Measurements from ENCODE around the gene SPG7. TPM values are rescaled to one million over a fixed set of nuclear protein-coding genes. Genes with fewer than 3 reads are reported as not detected.

Gene SPG7
- total RNA-seq, 1 experiment from 2014 or later = 43.1 TPM

DNA sequence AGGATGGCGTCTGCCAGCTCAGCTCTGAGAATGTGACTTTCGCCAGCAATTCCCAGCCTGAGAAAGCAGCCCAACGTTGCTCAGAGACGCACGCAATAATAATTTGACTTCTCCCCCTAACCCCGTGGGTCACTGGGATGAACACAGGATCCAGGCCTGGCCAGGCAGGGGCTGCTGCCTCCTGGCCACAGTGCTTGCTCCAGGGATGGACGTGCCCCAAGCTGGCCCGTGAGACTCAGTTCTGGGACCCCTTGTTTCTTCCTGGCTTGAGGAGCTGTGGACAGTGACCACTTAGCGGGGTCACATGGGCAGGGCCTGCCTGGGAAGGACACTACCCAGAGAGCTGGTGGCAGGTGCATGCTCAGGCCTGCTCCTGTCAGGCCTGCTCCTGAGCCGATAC, 91.7 kb downstream of the SPG7 start:
- DNase-seq (ENCODE audit: low read depth) = no peak

DNA sequence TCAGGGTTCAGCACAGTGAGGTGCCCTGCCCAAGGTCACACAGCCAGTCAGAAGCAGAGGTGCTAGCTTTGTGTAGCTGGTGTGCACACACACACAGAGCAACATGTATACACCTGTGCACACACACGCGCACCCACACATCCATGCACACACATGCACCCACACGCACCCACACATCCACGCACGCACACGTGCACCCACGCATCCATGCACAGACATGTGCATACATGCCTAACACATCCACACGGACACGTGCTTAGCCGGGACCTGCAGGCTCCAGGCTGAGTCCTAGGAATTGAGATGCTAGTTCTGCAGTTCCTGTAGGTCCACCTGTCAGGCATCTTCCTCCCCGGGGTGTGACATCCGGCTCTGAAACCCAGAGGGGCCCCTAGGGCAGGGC, 92.2 kb downstream of the SPG7 start:
- DNase-seq (ENCODE audit: low read depth) = no peak

DNA sequence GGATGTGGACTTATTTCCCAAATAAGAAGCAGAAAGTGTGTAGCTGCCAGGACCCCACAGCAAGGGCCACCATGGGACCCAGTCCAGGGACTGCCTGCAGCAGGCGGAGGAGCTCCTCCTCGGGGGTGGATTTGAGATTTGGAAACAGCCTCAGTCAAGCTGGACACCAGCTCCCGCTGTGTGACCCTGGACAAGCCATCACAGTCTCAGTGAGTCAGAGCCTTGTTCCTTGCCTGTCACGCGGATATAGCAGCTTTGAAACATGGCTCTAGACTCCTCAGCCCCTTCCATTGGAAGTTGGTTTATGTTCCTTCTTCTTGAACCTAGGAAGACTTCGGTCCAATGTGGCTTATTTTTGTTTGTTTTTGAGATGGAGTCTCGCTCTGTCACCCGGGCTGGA, 92.8 kb downstream of the SPG7 start:
- no peak for DNase-seq (ENCODE audit: low read depth)

DNA sequence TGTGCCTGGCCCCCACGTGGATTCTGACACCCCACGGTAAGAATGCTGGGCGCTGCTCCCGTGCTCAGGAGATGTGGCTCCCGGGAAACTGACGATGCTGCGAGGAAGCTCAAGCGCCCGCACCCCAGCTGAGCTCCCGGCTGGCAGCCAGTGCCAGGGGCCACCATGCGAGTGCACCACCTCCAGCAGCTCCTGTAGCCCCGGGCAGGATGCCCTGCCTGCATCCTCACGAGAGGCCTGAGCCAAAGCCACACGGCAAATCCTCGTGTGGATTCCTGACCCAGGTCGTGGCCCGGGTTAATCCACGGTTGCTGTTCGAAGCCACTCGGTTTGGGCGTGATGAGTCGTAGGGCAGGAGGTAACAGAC, 93.7 kb downstream of the SPG7 start:
- peak; percentile 33 for DNase-seq (ENCODE audit: low read depth)

DNA sequence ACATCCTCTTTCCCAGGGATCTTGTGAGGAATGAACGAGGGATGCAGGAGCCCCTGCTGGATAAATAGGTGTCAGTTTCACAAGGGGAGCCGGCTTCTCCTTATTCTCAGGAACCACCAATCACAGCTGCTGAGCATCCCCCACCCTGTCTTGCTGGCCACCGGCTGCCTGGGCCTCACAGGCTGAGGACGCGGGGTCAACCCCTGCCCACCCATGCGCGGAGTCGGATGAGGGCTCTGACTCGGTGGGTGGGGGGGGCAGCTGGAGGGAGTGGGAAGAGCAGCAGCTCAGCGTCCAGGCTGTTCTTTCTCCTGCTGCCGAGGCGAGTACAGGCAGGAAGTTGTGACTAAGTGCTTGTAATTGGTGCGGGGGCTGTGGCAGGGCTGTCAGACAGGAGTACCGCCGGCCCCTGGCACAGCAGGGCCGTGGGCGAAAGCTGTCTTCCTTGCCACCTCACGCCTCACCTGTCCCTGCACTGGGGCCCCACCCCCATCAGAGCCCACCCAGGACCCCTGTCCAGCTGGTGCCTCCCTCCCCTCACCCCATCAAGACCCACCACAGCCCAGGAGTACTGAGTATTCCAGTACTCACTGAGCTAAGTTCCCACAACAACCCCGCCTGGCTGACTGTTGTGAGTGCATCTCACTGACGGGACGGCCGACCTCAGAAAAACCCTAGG, 94.2 kb downstream of the SPG7 start:
- DNase-seq (ENCODE audit: low read depth) = peak; percentile 91

DNA sequence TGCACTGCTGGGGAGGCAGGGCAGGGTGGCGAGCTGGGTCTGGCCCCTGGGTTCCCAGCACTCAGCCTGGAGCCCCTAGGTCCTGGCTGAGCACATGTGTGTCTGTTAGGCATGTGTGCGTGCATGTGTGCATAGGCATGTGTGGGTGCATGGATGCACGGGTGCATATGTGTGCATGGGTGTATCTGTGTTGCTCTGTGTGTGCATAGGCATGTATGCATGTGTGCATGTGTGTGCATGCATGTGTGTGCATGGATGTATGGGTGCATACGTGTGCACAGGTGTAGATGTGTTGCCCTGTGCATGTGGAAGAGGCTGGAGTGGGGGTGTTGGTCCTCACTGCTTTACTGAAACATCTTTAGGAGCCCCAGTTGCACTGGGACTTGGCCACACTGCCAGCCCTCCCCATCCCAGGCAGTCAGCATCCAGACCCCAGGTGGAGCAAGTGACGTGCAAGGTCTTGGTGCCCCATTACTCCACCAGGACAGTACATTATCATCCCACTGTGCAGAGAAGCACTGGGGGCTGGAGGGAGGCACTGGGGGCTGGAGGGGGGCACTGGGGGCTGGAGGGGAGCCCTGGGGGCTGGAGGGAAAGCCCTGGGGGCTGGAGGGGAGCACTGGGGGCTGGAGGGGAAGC, 94.9 kb downstream of the SPG7 start:
- DNase-seq (ENCODE audit: low read depth) = no peak

DNA sequence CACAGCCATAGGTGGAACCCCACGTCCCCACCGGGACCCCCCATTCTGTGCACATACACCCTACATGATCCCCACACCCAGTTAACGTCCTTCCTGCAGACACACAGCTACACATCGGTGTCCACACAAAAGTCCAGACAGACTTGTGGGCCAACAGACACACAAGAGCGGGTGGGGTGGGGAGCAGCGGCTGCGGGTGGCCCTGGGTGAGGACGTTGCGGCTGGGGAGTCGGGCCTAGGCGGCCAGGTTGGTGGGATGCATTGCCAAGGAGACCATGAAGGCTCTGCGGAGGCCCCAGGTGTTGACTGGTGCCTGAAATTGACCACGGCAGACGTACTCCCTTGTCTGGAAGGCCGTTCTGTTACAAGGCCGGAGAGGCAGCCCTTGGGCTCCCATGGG, 96.6 kb downstream of the SPG7 start:
- no peak for DNase-seq (ENCODE audit: low read depth)

DNA sequence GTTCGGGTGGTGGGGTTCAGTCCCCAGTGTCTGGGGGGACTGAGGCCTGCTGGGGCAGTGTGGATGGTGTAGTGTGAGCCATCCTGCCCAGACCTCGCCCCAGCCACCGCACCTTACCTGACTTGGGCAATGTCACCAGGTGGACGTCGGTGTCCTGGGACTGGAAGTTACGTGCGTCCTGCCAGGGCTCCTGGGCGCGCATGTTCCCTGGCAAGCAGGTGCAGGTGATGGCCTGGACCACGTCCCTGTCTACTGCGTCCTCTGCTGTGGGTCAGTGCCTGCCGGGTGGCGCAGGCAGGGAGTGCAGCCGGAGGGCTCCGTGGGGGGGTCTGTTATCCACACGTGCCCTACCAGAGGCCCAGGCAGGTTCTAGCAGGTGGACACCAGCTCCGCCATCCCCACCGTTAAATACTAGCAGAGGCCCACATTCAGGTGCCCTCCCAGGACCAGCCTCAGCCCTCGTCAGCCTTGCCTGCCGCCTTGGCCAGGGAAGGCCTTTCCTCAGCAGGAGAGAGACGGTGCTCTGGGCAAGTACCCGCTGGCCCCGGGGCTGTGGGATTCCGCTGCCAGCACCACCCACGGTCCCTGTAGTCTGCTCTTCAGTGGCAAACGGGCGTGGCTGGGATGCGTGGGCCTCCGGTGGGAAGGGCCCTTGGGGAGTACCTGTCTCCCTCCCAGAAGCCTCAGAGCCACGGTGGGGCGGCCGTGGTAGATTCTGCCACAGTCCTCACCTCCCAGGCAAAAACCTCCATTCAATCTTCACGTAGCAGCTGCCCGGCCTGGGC, 97.2 kb downstream of the SPG7 start:
- DNase-seq (ENCODE audit: low read depth) = no peak

DNA sequence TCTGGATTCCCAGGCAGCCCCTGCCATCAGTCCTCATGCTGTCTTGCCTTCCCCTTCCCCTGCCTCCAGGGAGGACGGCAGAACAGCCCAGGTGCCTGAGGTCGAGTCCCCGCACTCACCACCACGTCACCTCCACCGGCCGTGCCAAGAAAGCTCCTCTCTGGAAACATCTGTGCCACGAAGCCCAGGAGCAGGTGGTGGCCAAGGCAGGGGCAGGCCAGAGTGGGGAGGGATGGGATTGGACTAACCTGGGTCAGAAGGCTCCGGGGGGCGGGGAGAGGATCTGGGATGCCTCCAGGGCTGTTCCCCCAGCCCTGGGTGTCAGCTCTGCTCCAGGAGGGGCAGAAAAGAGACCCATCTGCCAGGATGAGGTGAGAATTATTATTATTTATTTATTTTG, 97.8 kb downstream of the SPG7 start:
- DNase-seq (ENCODE audit: low read depth) = no peak

Other genes with a start within 250 kb of the SPG7 start
- gene ANKRD11, start 17.8 kb upstream of the SPG7 start, total RNA-seq (2014; rRNA removed; shearing (Covaris generic)) = 21.5 and 27.8 TPM in 2 replicates
- 4,474 and 4,750 TPM in 2 replicates for gene RPL13, start 52.3 kb downstream of the SPG7 start, total RNA-seq (2014; rRNA removed; shearing (Covaris generic))
- 2.6 and 3.4 TPM in 2 replicates for gene CPNE7, start 67.4 kb downstream of the SPG7 start, total RNA-seq (2014; rRNA removed; shearing (Covaris generic))
- 0.09 TPM in 1 of 2 replicates, not detected in the other for gene DPEP1, start 105.2 kb downstream of the SPG7 start, total RNA-seq (2014; rRNA removed; shearing (Covaris generic))
- 69.7 and 80.2 TPM in 2 replicates for gene CHMP1A, start 149.3 kb downstream of the SPG7 start, total RNA-seq (2014; rRNA removed; shearing (Covaris generic))
- 4.9 and 6.7 TPM in 2 replicates for gene SPATA33, start 149.4 kb downstream of the SPG7 start, total RNA-seq (2014; rRNA removed; shearing (Covaris generic))
- 9.9 and 11.4 TPM in 2 replicates for gene CDK10, start 178.3 kb downstream of the SPG7 start, total RNA-seq (2014; rRNA removed; shearing (Covaris generic))
- gene SPATA2L, start 193.3 kb downstream of the SPG7 start, total RNA-seq (2014; rRNA removed; shearing (Covaris generic)) = 5.4 and 8.6 TPM in 2 replicates
- 3.3 and 4.7 TPM in 2 replicates for gene VPS9D1, start 212.5 kb downstream of the SPG7 start, total RNA-seq (2014; rRNA removed; shearing (Covaris generic))
- 7.2 and 10.3 TPM in 2 replicates for gene ZNF276, start 213.1 kb downstream of the SPG7 start, total RNA-seq (2014; rRNA removed; shearing (Covaris generic))

All from Daoy (cell line).